Sigmoid colon (tissue), 7 donors: ENCODE data around the gene LGALS3. TPM values are rescaled to one million over a fixed set of nuclear protein-coding genes. Genes with fewer than 3 reads are reported as not detected.

Experiments
- DNase-seq: peaks from one replicate; pipeline ENCODE4 v3.0.0-alpha.2; 2019
- H3K27ac ChIP-seq, 4 donors: fragments of 200-600 bp; sonication (generic); one replicate each; pipeline ENCODE4 v1.5.1; 2016 to 2019; ENCODE audit warnings: mild to moderate bottlenecking in 1 of 4
- H3K27me3 ChIP-seq, 3 donors: fragments of 200-600 bp; sonication (generic); one replicate each; pipeline ENCODE4 v1.5.1; 2019; ENCODE audit warnings: mild to moderate bottlenecking in 1 of 3
- H3K36me3 ChIP-seq, 4 donors: fragments of 200-600 bp; sonication (generic); one replicate each; pipeline ENCODE4 v1.5.1; 2016 to 2019
- H3K4me1 ChIP-seq, 4 donors: fragments of 200-600 bp; sonication (generic); one replicate each; pipeline ENCODE4 v1.5.1; 2017 to 2019
- H3K4me3 ChIP-seq, 4 donors: fragments of 200-600 bp; sonication (generic); one replicate each; pipeline ENCODE4 v1.5.1; 2017 to 2019; ENCODE audit warnings: mild to moderate bottlenecking in 2 of 4, moderate library complexity in 1 of 4
- H3K9me3 ChIP-seq, 4 donors: fragments of 200-600 bp in 3 of 4; sonication (generic) in 3 of 4; one replicate each; pipeline versions ENCODE4 v1.5.1 to v1.6.1; 2013 to 2019
- CTCF ChIP-seq, 4 experiments: fragments of 450-650 bp in 3 of 4; fragments of 200-600 bp in 1 of 4; IDR thresholded peaks; one replicate each; pipeline ENCODE4 v1.5.1; 2016 to 2019; ENCODE audit warnings: antibody characterized with exemption in 4 of 4, mild to moderate bottlenecking in 3 of 4, moderate library complexity in 2 of 4
- EP300 ChIP-seq, 4 donors: sonication (generic); formaldehyde crosslinking; IDR thresholded peaks; one replicate each; pipeline ENCODE4 v1.6.1; 2017; ENCODE audit warnings: antibody characterized with exemption in 4 of 4
- POLR2A ChIP-seq, 2 donors: fragments of 450-650 bp; IDR thresholded peaks; one replicate each; pipeline ENCODE4 v1.6.1; 2016; ENCODE audit warnings: antibody characterized with exemption in 2 of 2, mild to moderate bottlenecking in 2 of 2, moderate library complexity in 2 of 2
- POLR2AphosphoS5 ChIP-seq, 4 donors: sonication (generic); formaldehyde crosslinking; IDR thresholded peaks; one replicate each; pipeline ENCODE4 v1.6.1; 2017; ENCODE audit warnings: antibody characterized with exemption in 4 of 4
- WGBS, 2 donors: extraction: QIAGEN DNeasy Blood & Tissue Kit; methylation state at CpG; one replicate each; pipeline ENCODE4 v1.1.7; 2013; 5-methylcytosine and 5-hydroxymethylcytosine counted together
- intact Hi-C: fragments of 100-400 bp; cut with DNase I; formaldehyde crosslinking; loops from one replicate; pipeline ENCODE4 v1.15.1; 2023
- polyA plus RNA-seq, 3 donors: library from polyadenylated mRNA; stranded (reverse); fragments of 200-250 nt; gene quantifications; one replicate each; pipeline ENCODE4 v1.2.3, GENCODE V29; 2013
- total RNA-seq, 4 donors: library from RNA; depleted of rRNA; stranded (reverse); fragments of >200 nt; gene quantifications; one replicate each; pipeline ENCODE4 v1.1.0, GENCODE V29; 2016
- donor health status: healthy with polysubstance abuse.
- donor health status: Bipolar disorder and iron deficiency.
- donor health status: healthy.

The LGALS3 gene
- total and polyA plus RNA-seq, 7 donors: 235 to 4,129 (median 249) TPM

- no peaks in the 10 kb centered on the region for H3K36me3 ChIP-seq
- TF ChIP-seq POLR2AphosphoS5 (IDR thresholded peaks at IDR 0.05) (peak in 2 of 4 donors; percentile 9 to 41), EP300 (IDR thresholded peaks at IDR 0.05) (no peak)
- no peaks in the 10 kb centered on the region for H3K27me3 ChIP-seq
- 75 to 87% methylated on average over 2 of the region's 2 CpGs for WGBS, 2 donors
- intact Hi-C loops: no loop called here
- peaks cover 0 to 42% (median 32%) of the 10 kb centered on the region in 4 donors for H3K4me1 ChIP-seq
- no peak overlapping the region for H3K4me3 ChIP-seq
- DNase-seq: peak; percentile 53
- peak overlapping the region in 3 of 4 donors; percentile 46 to 93 (median 48) for H3K27ac ChIP-seq
- H3K9me3 ChIP-seq: no peaks in the 10 kb centered on the region
Observed at GRCh38 chr14:55099756-55100155, 29.3 kb upstream of the LGALS3 start.

GRCh38 chr14:55101698-55102097 lies 27.4 kb upstream of the LGALS3 start:
- no peaks in the 10 kb centered on the region for H3K9me3 ChIP-seq
- DNase-seq: peak; percentile 38
- peak overlapping the region; percentile 82 to 93 (median 90) for H3K27ac ChIP-seq
- H3K4me3 ChIP-seq: no peak overlapping the region
- H3K4me1 ChIP-seq: peaks cover 0 to 42% (median 34%) of the 10 kb centered on the region in 4 donors
- H3K36me3 ChIP-seq: no peaks in the 10 kb centered on the region
- 94 to 95% methylated on average over 5 of the region's 5 CpGs for WGBS, 2 donors
- intact Hi-C loops: no loop called here
- H3K27me3 ChIP-seq: no peaks in the 10 kb centered on the region
- TF ChIP-seq EP300 (IDR thresholded peaks at IDR 0.05) (no peak), POLR2AphosphoS5 (IDR thresholded peaks at IDR 0.05) (no peak), CTCF (IDR thresholded peaks at IDR 0.05) (no peak), POLR2A (IDR thresholded peaks at IDR 0.05) (no peak)

- Histone ChIP-seq H3K36me3 (no peaks in the 10 kb centered on the region), H3K27ac (peak overlapping the region; percentile 82 to 93 (median 90)), H3K4me3 (no peak overlapping the region), H3K4me1 (peaks cover 0 to 46% (median 39%) of the 10 kb centered on the region in 4 donors), H3K27me3 (no peaks in the 10 kb centered on the region), H3K9me3 (no peaks in the 10 kb centered on the region)
- intact Hi-C loops: no loop called here
- 1 to 4% methylated on average over 7 of the region's 7 CpGs for WGBS, 2 donors
- peak in 1 of 4 donors; percentile 4 for TF ChIP-seq EP300 (IDR thresholded peaks at IDR 0.05)
- no peak for TF ChIP-seq POLR2A (IDR thresholded peaks at IDR 0.05)
- TF ChIP-seq CTCF (IDR thresholded peaks at IDR 0.05): no peak
- peak; percentile 68 to 89 (median 82) for TF ChIP-seq POLR2AphosphoS5 (IDR thresholded peaks at IDR 0.05)
- peak; percentile 91 for DNase-seq
Observed at GRCh38 chr14:55102141-55102621, 26.9 kb upstream of the LGALS3 start.

GRCh38 chr14:55103005-55103640 lies 25.9 kb upstream of the LGALS3 start:
- TF ChIP-seq POLR2A (IDR thresholded peaks at IDR 0.05): peak in 1 of 2 donors; percentile 36
- TF ChIP-seq CTCF (IDR thresholded peaks at IDR 0.05): no peak
- TF ChIP-seq EP300 (IDR thresholded peaks at IDR 0.05): peak in 1 of 4 donors; percentile 39
- TF ChIP-seq POLR2AphosphoS5 (IDR thresholded peaks at IDR 0.05): peak; percentile 67 to 86 (median 81)
- H3K9me3 ChIP-seq: no peaks in the 10 kb centered on the region
- no peaks in the 10 kb centered on the region for H3K27me3 ChIP-seq
- H3K4me3 ChIP-seq: no peak overlapping the region
- peaks cover 0 to 56% (median 48%) of the 10 kb centered on the region in 4 donors for H3K4me1 ChIP-seq
- intact Hi-C loops: no loop called here
- DNase-seq: peak; percentile 94
- H3K27ac ChIP-seq: peak overlapping the region; percentile 82 to 93 (median 90)
- H3K36me3 ChIP-seq: no peaks in the 10 kb centered on the region
- WGBS, 2 donors: 3 to 28% methylated on average over 13 of the region's 13 CpGs
